DOHH2 (cell line): ENCODE measurements around the gene TRIAP1.

Experiments
- H3F3A ChIP-seq: fragments of 200-600 bp; sonication (generic), shearing (Covaris generic); 2 replicates; pipeline ENCODE4 v1.6.0; 2016; ENCODE audit warnings: antibody characterized with exemption, mild to moderate bottlenecking; ENCODE audit not compliant: control insufficient read depth, insufficient read depth
- H3K27ac ChIP-seq: fragments of 200-600 bp; sonication (generic); 2 replicates; pipeline ENCODE4 v1.5.1; 2014; ENCODE audit warnings: low read depth, mild to moderate bottlenecking, low read length, moderate library complexity
- H3K27me3 ChIP-seq: fragments of 200-600 bp; sonication (generic); 2 replicates; pipeline ENCODE4 v1.6.1; 2014; ENCODE audit warnings: mild to moderate bottlenecking, low read length, mixed read lengths; ENCODE audit not compliant: control insufficient read depth
- H3K36me3 ChIP-seq: fragments of 200-600 bp; sonication (generic); 2 replicates; pipeline ENCODE4 v1.6.1; 2014; ENCODE audit warnings: mild to moderate bottlenecking, low read length, moderate library complexity, mixed read lengths; ENCODE audit not compliant: control insufficient read depth
- H3K4me1 ChIP-seq: fragments of 200-600 bp; sonication (generic); 2 replicates; pipeline ENCODE4 v1.6.1; 2014; ENCODE audit warnings: mild to moderate bottlenecking, low read length, mixed read lengths; ENCODE audit not compliant: control insufficient read depth
- H3K4me2 ChIP-seq: fragments of 200-600 bp; sonication (generic); 2 replicates; pipeline ENCODE4 v1.6.0; 2014; ENCODE audit warnings: mild to moderate bottlenecking, low read length, moderate library complexity
- H3K4me3 ChIP-seq: fragments of 200-600 bp; sonication (generic); 2 replicates; pipeline ENCODE4 v1.5.1; 2014; ENCODE audit warnings: mild to moderate bottlenecking, low read length, mixed read lengths
- H3K79me2 ChIP-seq: fragments of 200-600 bp; sonication (generic); 2 replicates; pipeline ENCODE4 v1.6.1; 2014; ENCODE audit warnings: mild to moderate bottlenecking, low read length, mixed read lengths; ENCODE audit not compliant: control insufficient read depth
- H3K9me2 ChIP-seq: fragments of 200-600 bp; sonication (generic); replicated peaks from 2 replicates; pipeline ENCODE4 v1.6.1; 2014; ENCODE audit warnings: mild to moderate bottlenecking, low read length, mixed read lengths; ENCODE audit not compliant: control insufficient read depth
- H3K9me3 ChIP-seq: fragments of 200-600 bp; sonication (generic); 2 replicates; pipeline ENCODE4 v1.6.1; 2014; ENCODE audit warnings: antibody characterized with exemption, low read length, mixed read lengths; ENCODE audit not compliant: control insufficient read depth, insufficient read depth
- H4K20me1 ChIP-seq: fragments of 200-600 bp; sonication (generic); 2 replicates; pipeline ENCODE4 v1.6.0; 2014; ENCODE audit warnings: low read depth, mild to moderate bottlenecking, antibody characterized with exemption, low read length, moderate library complexity; ENCODE audit not compliant: control insufficient read depth, insufficient read depth
- EZH2phosphoT487 ChIP-seq: fragments of 200-600 bp; sonication (generic); IDR thresholded peaks from 2 replicates; pipeline ENCODE4 v1.6.1; 2017; ENCODE audit warnings: borderline replicate concordance, mild to moderate bottlenecking, antibody characterized with exemption, low read length, moderate library complexity, mixed read lengths
- TF ChIP-seq, protein P1 (sequence below): fragments of 200-600 bp; sonication (generic); IDR thresholded peaks from one replicate; pipeline ENCODE4 v1.5.1; 2014; ENCODE audit warnings: antibody characterized with exemption, mild to moderate bottlenecking, low read depth, low read length; ENCODE audit not compliant: poor library complexity, severe bottlenecking

The TRIAP1 gene

GRCh38 chr12:120485961-120486881, 40.0 kb upstream of the TRIAP1 start:
- Histone ChIP-seq H3K4me1 (peaks cover 34% of the 10 kb centered on the region), H3K4me2 (peak overlapping the region; percentile 46)

GRCh38 chr12:120483621-120484020, 37.4 kb upstream of the TRIAP1 start:
- no peaks in the 10 kb centered on the region for H3K79me2 ChIP-seq
- H3K27ac ChIP-seq = no peak overlapping the region
- no peaks in the 10 kb centered on the region; the same call in 1 of the 2 replicates for H3K36me3 ChIP-seq
- H3K9me2 ChIP-seq = no peaks in the 10 kb centered on the region
- peaks cover 34% of the 10 kb centered on the region for H3K4me1 ChIP-seq
- H4K20me1 ChIP-seq = no peaks in the 10 kb centered on the region
- H3K27me3 ChIP-seq = no peaks in the 10 kb centered on the region
- peaks cover 8% of the 10 kb centered on the region for H3F3A ChIP-seq
- TF ChIP-seq EZH2phosphoT487 = no peak
- TF ChIP-seq, protein P1, sequence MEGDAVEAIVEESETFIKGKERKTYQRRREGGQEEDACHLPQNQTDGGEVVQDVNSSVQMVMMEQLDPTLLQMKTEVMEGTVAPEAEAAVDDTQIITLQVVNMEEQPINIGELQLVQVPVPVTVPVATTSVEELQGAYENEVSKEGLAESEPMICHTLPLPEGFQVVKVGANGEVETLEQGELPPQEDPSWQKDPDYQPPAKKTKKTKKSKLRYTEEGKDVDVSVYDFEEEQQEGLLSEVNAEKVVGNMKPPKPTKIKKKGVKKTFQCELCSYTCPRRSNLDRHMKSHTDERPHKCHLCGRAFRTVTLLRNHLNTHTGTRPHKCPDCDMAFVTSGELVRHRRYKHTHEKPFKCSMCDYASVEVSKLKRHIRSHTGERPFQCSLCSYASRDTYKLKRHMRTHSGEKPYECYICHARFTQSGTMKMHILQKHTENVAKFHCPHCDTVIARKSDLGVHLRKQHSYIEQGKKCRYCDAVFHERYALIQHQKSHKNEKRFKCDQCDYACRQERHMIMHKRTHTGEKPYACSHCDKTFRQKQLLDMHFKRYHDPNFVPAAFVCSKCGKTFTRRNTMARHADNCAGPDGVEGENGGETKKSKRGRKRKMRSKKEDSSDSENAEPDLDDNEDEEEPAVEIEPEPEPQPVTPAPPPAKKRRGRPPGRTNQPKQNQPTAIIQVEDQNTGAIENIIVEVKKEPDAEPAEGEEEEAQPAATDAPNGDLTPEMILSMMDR = no peak
- no peak overlapping the region for H3K4me2 ChIP-seq
- H3K4me3 ChIP-seq = no peak overlapping the region
- H3K9me3 ChIP-seq = no peaks in the 10 kb centered on the region

More at GRCh38 chr12:120485961-120486881, 40.0 kb upstream of the TRIAP1 start:
- Histone ChIP-seq H3F3A (peaks cover 5% of the 10 kb centered on the region), H3K4me3 (peak overlapping the region; percentile 26; the same call in 1 of the 2 replicates), H3K36me3 (peaks cover 4% of the 10 kb centered on the region; the same call in 1 of the 2 replicates), H3K27ac (peak overlapping the region; percentile 46), H3K27me3 (no peaks in the 10 kb centered on the region), H4K20me1 (no peaks in the 10 kb centered on the region), H3K9me2 (no peaks in the 10 kb centered on the region), H3K9me3 (no peaks in the 10 kb centered on the region), H3K79me2 (no peaks in the 10 kb centered on the region)
- TF ChIP-seq, protein P1 = no peak
- no peak for TF ChIP-seq EZH2phosphoT487

DNA sequence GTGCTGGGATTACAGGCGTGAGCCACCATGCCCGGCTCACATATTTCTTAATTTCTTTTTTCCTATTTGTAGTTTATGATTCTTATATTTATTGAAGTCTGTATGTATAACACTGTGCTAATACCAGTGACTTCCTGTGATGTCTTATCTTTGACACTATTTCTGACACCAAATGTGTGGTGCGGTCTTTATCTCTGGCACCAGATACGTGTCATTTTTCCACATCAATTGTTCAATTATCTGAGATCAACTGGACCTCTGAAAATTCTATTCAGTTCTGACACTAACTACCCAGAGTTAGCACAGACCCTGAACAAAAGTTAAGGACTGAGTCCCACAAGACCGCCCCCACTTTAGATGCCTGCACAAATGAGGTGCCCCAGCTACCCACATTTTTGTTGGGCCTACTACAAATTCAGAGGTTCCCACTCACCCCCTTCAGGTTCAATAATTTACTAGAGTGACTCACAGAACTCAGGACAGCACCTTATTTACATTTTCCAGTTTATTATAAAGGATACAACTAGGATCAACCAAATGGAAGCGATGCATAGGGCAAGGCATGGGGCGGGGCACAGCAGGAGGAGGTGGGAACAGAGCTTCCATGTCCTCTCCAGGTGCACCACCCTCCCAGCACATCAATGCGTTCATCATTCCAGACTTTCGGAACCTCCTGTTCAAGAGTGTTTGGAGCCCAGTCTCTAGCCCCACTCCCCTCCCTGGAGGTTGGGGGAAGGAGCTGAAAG, 35.0 kb upstream of the TRIAP1 start:
- Histone ChIP-seq H4K20me1 (no peaks in the 10 kb centered on the region), H3K79me2 (no peaks in the 10 kb centered on the region), H3K4me3 (no peak overlapping the region), H3K9me2 (no peaks in the 10 kb centered on the region), H3F3A (peaks cover 8% of the 10 kb centered on the region), H3K4me2 (no peak overlapping the region), H3K36me3 (no peaks in the 10 kb centered on the region; the same call in 1 of the 2 replicates), H3K27ac (no peak overlapping the region), H3K27me3 (no peaks in the 10 kb centered on the region), H3K4me1 (peaks cover 19% of the 10 kb centered on the region), H3K9me3 (no peaks in the 10 kb centered on the region)
- TF ChIP-seq EZH2phosphoT487 = no peak
